Measurements from ENCODE around the gene SCYL3.
A peak's percentile ranks its signal among the peaks of the same experiment; 100 is the strongest.
"Not testable (repeated sequence)": the region's sequence is repeated elsewhere in the genome, so short reads cannot be mapped to it uniquely, and the experiment has no call there.

The SCYL3 gene

GRCh38 chr1:169893645-169894423 lies at the start of gene SCYL3:
TSS of gene SCYL3 (minus strand) at chr1:169893896. CDS start at chr1:169888840, 5,056 bp downstream.
- DNase-seq (ENCODE audit: low read depth), result peak; percentile 93

- peak; percentile 13 for DNase-seq (ENCODE audit: low read depth)
Observed at GRCh38 chr1:169941982-169942830, 48.5 kb upstream of the SCYL3 start.

GRCh38 chr1:169933984-169934725 lies 40.5 kb upstream of the SCYL3 start:
- no peak for DNase-seq (ENCODE audit: low read depth)

GRCh38 chr1:169931795-169932231 lies 38.1 kb upstream of the SCYL3 start:
- no peak for DNase-seq (ENCODE audit: low read depth)

GRCh38 chr1:169929210-169929526 lies 35.5 kb upstream of the SCYL3 start:
- DNase-seq (ENCODE audit: low read depth), result no peak

- DNase-seq (ENCODE audit: low read depth), result no peak
Observed at GRCh38 chr1:169928438-169929209, 34.9 kb upstream of the SCYL3 start.

- no peak for DNase-seq (ENCODE audit: low read depth)
Observed at GRCh38 chr1:169925505-169926482, 32.1 kb upstream of the SCYL3 start.

GRCh38 chr1:169924829-169925228 lies 31.1 kb upstream of the SCYL3 start:
- no peak for DNase-seq (ENCODE audit: low read depth)

- DNase-seq (ENCODE audit: low read depth), result no peak
Observed at GRCh38 chr1:169924063-169924462, 30.4 kb upstream of the SCYL3 start.

- no peak for DNase-seq (ENCODE audit: low read depth)
Observed at GRCh38 chr1:169921080-169921479, 27.4 kb upstream of the SCYL3 start.

- DNase-seq (ENCODE audit: low read depth), result no peak
Observed at GRCh38 chr1:169918927-169919326, 25.2 kb upstream of the SCYL3 start.

- not testable (repeated sequence) for DNase-seq (ENCODE audit: low read depth)
Observed at GRCh38 chr1:169918220-169918619, 24.5 kb upstream of the SCYL3 start.

- DNase-seq (ENCODE audit: low read depth), result no peak
Observed at GRCh38 chr1:169915150-169915549, 21.5 kb upstream of the SCYL3 start.

- peak; percentile 17 for DNase-seq (ENCODE audit: low read depth)
Observed at GRCh38 chr1:169914531-169914930, 20.8 kb upstream of the SCYL3 start.

GRCh38 chr1:169909499-169909898 lies 15.8 kb upstream of the SCYL3 start:
- DNase-seq (ENCODE audit: low read depth), result no peak

- no peak for DNase-seq (ENCODE audit: low read depth)
Observed at GRCh38 chr1:169906938-169907337, 13.2 kb upstream of the SCYL3 start.

- no peak for DNase-seq (ENCODE audit: low read depth)
Observed at GRCh38 chr1:169904834-169905233, 11.1 kb upstream of the SCYL3 start.

- DNase-seq (ENCODE audit: low read depth), result no peak
Observed at GRCh38 chr1:169902751-169903150, 9.1 kb upstream of the SCYL3 start.

- no peak for DNase-seq (ENCODE audit: low read depth)
Observed at GRCh38 chr1:169901115-169901514, 7.4 kb upstream of the SCYL3 start.

GRCh38 chr1:169900571-169900970 lies 6.9 kb upstream of the SCYL3 start:
- DNase-seq (ENCODE audit: low read depth), result no peak
